ENCODE measurements around the gene GALNT13.

Gene GALNT13

DNA sequence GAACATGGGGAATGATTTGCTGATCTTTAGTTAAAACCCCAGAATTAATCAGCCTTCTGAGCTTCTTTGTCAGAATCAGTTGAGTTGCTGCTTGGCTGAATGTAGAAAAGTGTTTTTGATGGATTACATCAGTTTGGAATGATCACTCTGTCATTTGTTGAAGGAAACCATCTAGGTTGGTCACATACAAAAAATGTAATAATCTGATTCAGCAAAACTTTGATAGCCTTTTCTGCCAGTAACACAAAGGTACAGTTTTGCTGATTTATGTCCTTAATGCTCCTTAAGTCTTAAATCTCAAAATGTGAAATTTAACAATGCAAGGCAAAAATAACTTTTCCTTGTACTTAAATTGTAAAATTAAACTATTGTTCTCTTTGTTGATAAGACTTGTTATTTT lies 74.3 kb downstream of the GALNT13 start:
- no peak for DNase-seq

DNA sequence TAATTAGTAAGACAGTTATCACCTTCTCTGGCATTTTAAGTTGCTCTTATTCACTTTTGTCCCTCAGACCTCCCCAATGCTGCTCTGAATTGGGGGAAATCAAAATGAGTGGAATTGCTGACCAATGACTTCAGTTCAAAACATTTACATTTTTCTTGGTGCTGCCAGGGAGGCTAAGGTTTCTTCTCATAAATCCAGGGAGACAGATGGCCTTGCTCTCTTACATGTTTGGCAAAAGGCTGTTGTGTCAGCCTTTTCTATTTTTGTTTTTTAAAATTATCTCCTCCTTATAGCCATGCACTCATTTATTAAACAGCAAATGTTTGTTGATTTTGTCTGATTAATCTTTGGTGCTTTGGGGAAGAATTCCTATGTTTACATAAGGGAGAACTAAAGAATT lies 82.0 kb downstream of the GALNT13 start:
- DNase-seq = no peak

DNA sequence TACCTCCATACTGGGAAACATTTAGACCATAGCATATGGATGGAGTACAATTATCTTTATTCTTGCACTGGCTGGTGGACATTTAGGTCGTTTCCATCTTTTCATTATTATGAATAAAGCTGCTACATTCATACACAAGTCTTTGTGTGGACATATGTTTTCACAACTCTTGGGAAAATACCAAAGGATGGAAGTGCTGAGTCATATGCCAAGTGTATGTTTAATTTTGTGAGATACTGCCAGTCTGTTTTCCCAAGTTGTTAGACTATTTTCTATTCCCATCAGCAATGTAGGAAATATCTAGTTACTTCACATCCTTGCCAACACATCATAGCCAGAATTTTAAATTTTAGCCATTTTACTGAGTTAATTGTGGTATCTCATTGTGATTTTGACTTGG lies 91.5 kb downstream of the GALNT13 start:
- no peak for DNase-seq

DNA sequence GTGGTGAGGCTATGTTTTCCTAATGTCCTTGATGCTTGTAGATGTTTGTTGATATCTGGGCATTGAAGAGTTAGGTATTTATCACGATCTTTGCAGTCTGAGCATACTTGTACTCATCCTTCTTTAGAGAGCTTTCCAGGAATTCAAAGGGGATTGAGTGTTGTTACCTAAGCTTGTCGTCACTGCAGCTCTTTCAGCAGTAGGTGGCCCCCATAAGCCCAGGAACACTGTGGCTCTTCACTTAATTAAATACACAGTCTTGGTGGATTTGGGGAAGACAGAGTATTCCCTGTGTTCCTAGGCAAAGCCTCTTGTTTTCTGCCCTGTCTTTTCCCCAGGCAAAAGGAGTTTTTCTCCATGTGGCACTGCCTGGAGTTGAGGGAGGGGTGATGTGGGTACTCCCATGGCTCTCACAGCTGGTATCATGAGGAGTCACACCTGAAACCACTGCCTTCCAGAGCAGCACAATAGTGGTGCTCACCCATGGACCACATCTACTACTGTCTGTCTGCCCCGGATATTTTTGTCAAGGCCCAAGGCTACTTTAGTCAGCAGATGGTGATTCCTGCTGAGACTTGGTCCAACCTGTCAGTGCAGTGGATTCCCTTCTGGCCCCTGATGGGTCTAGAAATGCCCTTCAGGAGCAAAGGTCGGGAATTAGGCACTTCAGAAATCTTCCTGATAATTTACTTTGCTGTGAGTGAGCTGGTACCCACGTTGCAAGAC lies 95.7 kb downstream of the GALNT13 start:
- no peak for DNase-seq

DNA sequence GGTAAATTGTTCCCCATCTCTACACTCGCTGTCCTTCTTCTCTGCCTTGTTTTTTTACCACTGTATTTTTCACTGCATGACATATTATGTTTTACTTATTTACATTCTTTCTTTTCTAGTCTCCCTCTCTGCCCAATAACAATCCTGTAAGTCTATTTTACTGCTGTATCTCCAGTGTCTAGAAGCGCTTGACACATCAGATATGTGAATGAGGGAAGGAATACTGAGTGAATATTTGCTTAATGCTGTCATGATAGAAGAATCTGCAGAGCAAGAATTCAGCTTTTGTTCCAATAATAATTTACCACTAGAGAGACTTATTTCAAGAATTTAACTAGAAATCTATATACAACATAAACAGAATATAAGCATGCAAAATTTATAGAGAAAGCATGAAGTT lies 99.5 kb downstream of the GALNT13 start:
- DNase-seq = no peak

DNA sequence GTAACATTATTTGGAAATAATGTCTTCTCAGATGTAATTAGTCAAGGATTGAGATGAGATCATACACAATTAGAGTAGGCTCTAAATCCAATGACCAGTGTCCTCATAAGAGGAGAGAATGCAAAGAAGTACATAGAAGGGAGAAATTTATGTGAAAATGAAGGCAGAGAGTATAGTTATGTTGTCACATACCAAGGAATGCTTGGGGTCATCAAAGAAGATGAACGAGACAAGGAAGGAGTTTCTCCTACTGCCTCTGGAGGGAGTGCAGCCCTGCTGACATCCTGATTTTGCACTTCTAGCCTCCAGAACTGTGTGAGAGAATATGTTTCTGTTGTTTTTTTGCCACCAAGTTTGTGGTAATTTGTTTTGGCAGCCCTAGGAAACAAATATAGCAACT lies 100.1 kb downstream of the GALNT13 start:
- no peak for DNase-seq

DNA sequence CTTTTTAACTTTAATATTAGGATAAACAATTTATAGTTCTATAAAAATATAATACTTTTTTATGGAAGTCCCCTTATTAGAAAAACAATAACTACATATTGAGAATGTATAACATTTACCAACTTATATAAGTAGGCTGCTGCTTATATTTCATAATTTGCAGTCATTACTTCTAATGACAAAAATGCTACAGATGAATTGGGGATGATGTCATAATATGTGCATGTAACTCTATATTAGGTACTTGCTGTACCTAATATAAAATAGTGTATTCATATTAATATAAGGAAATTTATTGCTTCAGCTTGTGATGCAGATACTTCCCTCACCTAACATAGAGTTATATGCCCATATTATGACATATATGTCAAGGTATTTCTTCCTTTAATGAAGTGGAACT lies 100.7 kb downstream of the GALNT13 start:
- DNase-seq = no peak

DNA sequence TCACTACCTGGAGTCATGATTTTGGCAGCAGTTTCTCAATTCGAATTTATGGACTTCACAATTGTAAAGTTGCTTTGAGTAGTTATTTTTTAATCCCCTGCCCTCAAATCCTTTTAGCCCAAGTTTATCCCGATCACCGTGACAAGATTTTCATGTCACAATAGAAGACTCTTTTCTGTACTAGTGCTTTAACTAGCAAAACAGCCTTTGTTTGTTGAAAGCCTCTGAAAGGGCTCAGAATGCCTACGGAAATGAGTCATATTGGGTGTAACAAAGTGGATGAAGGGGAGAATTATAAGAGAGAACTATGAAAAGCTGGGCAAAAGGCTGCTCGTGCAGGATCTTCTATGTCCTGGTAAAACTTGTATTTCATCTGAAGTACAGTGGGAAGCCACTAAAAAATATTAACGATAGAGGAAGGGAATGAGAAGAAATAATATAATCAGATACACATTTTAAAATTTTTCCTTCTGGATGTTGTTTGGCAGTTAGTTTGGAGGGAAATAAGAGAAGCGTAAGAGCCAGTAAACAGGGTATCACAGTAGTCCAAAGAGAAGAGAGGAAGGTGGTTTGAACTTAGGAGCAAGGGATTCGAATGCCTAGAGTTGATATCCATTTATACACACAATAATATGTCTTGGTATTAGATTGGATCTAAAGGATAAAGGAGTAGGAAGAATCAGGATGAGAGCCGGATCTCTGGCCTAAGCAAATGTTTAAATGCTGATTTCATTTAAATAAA lies 114.9 kb downstream of the GALNT13 start:
- no peak for DNase-seq

DNA sequence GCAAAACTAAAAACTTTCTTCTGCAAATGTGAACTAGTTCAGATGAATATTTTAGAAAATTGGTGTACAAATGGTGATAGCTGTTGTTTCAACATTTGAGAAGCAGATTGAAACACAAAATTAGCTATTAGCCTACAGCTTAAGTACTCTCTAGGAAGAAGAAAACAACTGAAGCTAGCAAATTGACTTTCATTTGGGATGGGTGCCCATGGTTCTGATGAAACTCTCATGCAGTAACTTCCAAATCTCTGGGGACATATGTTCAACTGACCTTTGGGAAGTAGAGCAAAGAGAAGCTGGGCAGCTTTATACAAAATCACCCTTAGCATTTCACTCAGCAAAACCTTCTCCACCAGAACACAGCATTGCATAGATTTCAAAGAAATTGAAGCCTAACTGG lies 119.0 kb downstream of the GALNT13 start:
- no peak for DNase-seq

DNA sequence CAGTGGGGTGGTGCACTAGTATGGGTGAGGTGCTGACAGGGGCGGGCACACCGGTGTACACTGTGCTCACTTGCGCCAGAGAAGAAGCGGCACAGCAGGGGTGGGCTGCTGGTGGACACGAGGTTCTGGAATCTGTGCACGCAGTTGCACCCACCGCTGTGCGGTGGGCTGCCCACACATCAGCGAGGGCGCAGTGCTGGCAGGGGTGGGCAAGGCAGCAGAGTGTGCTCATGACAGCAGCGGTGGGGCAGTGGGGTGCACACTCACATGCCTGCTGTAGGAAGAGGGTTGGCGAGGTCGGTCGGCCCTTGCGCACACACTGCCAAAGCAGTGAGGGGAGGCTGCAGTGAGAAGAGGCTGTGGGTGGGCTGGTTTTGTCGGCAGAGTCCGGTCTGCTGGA lies 141.8 kb downstream of the GALNT13 start:
- DNase-seq = no peak

DNA sequence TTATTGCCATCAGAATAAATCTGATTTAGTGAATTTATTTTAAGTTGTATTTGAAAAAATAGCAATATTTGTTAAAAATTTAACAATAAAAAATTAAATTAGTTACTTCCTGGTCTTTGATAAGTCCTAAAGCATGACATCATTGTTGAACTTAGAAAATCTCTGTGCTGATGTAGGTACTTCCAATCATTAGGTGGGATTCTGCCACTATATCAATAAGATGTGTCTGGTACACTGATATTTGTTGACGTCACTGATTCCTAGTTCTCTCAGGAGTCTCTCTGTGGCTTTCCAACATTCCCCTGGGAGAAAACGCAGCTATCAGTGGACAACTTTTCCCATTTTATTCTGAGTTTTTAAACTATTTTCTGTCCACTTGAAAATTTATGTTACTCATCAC lies 143.5 kb downstream of the GALNT13 start:
- no peak for DNase-seq

DNA sequence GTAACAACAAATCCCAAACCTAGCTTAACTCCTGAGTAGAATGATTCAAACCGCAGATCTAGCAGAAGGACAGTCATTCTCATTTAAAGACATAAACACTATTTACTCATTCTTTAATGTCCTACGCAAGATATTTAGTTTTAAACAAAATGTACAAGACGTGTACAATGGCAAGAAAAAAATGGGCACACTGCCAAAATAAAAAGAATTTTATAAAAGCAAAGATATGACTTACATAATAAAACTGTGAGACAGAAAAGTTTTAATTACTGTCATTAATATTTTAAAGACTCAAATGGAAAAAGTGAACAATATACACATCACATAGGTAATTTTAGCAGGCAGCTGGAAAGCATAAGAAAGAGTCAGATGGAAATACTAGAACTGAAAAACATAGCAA lies 157.8 kb downstream of the GALNT13 start:
- no peak for DNase-seq

DNA sequence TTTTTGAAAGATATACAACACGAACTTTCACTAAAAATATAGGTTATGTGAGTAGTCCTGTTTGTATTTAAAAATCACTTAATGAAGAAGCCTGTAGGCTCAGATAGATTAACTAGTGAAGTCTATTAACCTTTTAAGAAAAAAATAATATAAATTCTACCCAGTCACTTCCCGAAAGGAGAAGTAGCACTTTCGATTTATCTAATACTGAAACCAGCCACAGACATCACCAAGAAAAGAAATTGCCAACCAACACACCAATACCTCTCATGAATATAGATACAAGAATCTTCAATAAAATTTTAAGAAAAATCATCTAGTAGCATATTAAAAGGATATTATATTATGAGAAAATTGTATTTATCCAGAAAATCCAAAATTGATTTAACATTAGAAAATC lies 160.5 kb downstream of the GALNT13 start:
- peak; percentile 26 for DNase-seq

DNA sequence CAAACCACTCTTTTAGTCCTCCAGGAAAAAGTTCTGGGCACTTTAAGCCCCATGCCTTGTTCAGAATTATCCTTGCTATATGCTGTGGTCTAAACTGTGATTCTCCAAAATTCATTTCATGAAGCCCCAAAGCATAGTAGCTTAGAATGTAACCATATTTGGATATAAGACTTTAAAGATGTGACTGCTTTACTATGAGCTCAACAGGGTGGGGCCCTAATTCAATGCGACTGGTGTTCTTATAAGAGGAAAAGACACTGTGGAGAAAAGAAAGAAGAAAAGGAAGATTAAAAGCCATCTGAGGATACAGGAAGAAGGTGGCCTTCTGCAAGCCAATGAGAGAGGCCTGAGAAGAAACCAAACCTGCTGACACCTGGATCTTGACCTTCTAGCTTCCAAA lies 174.8 kb downstream of the GALNT13 start:
- DNase-seq = no peak

DNA sequence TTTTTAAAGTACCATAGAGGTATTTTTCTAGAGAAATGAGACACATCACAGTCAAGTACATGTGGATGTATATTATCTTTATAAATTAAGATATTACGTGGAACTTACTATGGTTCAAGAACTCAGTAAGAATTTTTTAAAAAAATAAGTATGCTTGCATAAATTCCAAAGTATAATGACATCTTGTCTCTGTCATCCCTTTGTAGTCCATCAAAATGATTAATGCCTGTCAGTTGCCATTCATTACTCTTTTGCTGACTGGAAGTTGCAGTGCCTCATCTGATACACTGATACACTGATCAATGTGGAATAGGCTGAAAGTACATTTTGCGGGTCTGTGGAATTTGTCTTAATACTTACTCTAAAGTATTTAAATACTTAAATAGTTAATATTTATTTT lies 177.2 kb downstream of the GALNT13 start:
- DNase-seq = no peak

DNA sequence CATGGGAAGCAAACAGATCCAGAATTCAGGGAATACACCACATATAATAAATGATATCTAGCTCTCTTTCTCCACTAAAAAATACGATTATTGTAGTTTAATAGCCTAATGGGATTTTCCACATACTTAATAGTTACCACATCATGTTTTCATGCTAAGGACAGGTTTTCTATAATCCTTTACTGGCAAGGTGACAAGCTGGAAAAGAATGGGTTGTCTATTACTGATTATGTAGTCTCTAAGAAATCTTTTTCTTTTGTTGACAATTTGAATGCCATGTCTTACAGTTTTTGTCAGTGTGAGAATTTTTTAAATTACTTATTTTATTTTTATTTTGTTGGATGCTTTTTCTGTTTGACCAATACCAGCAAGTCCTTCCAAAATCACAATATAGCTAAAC lies 177.8 kb downstream of the GALNT13 start:
- no peak for DNase-seq

DNA sequence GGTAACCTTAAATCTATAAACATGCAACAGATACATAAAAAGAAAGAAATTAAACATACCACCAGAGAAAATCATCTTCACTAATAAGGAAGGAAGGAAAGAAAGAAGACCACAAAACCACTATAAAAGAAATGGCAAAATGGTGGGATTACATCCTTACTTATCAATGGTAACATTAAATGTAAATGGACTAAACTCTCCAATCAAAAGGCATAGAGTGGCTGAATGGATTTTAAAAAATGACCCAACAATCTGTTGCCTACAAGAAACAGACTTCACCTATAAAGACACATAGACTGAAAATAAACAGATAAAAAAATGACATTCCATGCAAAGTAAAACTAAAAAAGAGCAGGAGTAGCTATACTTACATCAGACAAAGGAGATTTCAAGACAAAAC lies 195.4 kb downstream of the GALNT13 start:
- DNase-seq = no peak

DNA sequence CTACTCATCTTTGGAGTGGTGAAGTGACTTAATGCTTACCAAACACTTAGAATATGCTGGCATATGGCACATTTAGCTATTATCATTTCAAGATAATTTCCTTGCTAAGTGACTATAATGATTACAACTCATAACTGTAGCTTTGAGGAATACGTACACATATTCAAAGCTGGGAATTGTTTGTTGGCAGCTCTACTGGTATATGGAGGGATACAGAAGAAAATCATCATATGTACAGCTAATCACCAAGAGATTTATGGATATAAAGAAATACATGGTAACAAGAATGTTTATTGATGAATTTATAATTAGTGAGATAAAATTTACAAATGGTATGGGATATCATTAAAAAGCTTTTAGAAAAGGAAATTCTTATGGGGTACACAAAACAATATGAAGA lies 207.2 kb downstream of the GALNT13 start:
- no peak for DNase-seq

DNA sequence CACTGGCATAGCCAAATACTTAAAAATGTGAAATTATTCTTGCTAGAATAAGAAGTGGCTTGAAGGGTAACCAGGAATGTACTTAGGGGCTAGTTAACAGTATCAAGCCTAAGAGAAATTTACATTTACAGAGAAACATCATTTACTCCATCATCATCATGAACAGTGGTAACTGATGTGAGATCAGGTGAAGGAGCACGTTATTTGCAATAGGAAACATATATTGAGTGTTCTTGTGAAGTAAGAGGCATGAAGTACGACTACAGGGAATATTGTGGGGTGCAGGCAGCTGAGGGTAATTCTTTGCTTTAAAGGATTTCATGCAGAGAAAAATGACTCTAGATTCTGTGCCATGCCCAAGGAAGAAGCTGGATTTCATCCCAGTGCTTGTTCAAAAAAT lies 220.8 kb downstream of the GALNT13 start:
- no peak for DNase-seq

DNA sequence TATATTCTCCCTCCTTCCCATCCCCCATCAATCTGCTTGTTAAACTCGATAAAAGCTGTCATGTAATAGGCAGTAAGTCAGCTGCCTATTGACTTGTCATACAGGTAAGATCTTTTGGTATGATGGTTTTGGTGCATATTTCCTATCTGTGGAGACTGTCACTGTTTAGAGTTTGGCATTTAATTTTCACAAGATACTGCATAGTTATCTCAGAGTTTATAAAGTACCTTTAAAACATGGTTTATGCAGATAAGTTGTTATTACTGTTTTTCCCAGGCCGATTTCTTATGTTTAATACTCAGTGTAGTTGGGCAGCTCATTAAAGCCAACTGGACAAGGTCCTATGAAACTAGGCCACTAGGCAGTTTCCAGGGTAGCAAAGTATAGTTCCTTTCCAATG lies 222.1 kb downstream of the GALNT13 start:
- no peak for DNase-seq

DNA sequence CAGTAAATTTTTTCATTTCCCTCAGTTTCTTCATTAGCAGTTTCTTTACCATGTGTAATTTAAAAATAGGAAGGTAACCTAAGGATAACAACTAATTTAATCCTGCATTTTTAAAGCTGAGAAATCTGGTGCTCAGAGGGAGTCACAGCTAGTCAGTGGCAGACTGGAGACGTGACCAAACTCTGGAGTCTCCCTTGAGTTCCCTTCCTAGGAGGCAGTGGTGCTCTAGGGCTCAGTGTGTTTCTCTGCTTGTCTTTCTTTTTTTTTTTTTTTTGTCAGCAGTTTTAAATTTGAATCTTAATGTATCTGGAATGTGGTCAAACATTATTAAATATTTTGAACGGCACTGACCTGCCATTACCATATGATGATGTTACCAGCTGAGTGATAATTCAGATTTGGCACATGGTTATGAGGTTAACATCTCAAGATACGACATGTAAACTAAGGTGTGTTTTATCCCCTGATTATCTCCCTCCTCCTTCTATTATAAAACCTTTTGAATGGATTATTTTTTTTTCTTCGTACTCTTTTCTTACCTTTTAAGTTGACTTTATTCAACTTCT lies 226.2 kb downstream of the GALNT13 start:
- no peak for DNase-seq

DNA sequence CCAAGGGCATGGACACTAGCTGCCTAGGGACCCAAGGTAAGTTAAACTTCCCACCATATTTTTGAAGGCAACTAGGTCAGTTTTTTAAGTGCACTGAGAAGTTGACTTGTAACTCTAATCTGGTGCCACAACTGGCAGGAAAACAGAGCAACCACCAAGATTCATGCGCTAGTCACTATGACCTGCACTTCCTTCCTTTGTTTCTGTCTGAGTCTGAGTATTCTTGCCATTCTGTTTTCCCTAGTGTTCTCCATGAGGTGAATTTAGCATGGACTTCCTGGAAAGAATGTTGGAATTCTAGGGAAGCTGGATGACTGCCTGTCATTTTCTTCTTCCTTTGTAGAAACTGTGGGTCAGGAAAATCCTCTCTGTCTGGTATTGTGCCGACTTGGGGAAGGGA lies 249.0 kb downstream of the GALNT13 start:
- no peak for DNase-seq

DNA sequence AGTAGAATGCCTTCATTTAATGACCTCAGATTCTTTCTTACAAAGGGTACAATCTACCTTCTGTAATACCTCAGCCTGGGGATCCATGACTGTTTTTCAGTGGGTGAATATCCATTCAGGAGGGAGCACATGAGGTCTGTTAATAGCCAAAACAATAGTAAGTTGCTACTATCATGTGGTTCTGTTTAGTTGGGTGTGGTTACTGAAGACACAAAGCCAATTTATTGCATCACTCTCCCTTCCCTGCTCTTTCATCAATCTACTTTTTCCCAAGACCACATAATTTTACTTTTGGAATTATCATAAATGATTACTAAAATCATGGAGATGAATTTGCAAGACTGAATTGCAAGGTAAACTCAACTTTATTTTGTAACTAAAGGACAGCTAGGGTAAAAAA lies 254.2 kb downstream of the GALNT13 start:
- peak; percentile 64 for DNase-seq

DNA sequence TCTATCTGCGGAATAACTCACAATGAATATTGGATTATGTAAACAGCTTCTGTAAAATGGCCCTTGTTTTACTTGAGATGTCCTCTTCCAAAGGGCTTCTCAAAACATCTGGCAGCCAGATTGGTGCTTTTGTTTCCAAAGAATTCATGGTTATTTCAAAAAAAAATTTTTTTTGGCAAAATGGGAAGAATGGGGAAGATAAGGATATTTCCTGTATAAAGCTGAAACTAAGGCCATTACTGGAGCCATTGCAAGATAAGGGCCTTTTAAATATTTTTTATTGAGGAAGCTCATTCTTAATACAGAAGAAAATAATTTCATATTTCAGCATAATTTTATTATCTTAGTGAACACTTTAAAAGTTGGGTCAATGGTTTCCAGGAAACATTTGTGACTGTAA lies 259.1 kb downstream of the GALNT13 start:
- DNase-seq = no peak

DNA sequence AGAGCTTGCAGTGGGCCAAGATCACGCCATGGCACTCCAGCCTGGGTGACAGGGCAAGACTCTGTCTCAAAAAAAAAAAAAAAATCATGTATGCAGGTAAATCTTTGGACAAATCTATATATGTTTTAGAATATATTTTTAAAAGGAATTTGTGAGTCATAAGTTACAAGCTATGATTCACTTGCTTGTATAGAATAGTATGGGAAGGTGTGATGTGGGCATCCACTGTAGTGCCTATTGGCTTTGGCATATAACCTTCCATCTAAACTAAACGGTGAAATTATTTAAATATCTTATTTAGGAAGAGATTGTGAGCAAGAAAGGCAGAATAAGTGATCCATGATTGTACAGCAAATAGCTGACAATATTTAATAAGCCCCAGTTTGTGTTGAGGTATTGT lies 261.1 kb downstream of the GALNT13 start:
- DNase-seq = no peak
